T-helper 9 cell (primary cell): ENCODE data around the gene PEX11B.

Experiments
- DNase-seq: peaks from one replicate; pipeline ENCODE4 v3.0.0-alpha.2; 2020

Gene PEX11B

DNA sequence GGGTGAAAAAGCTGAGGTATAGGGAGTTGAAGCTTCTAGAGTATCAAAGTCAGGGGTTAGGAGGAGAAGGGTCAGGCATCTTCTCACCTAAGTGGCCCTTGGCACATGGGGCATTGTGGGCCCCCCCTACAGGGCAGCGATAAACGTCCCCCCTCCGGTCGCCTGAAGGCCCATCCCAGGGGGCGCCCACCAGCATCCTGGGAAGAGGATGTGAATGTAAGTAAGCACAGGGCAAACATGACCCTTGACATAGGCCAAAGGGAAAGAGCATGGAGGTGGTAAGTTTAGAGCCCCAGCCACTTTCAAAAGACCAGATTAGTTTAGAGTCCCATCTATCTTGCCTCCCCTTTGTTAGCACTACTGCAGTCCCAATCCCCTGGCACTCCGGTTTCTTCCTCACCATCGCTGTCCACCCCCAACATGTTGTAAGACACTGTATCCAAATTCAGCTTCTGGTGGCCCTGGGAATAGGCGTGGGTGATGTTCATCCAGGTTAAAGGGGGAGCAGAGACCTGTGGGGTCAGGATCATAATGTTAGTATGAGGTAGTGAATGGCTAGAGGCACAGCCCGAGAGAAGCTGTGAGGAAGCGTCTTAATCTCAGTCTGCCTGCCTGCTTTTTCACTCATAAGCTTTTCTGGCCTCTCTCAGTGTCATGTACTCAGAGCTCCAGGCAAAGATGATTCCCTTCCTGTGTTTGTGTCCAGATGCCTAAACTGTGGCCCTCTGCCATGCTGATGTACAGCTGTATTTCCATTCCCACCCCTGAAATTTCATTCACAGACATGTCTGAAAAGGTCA lies 11.4 kb downstream of the PEX11B start:
- no peak for DNase-seq

DNA sequence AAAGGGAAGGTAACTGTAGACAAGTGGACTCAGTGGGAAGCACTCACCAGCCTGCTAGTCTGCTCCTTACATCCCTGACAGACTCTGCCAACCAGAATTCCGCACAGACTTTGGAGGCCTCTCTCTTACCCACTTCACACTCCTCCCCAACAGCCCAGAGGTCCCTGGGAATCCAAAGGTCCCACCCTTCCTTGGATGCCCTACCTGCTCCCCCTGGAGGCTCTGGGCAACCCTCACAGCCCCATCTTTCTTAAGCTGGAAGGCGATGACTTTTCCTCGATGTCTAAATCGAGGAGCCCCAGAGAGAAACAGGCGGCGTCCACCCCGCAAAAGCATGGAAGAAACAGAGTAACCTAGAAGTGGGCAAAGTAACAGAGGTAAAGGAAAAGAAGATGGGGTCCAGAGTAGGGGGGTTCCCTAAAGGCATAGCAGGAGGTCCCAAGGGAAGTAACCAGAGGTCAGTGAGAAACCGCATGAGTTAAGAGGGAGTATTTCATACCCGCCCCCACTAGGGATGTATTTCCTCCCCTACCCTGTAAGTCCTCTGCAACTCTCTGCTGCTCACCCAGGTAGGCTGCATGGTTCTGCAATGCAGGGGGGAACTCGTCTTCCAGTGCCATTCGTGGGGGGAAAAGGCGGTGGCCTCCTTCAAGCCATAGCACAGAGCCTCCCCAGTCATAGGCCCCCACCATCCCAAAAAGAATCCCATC lies 17.1 kb downstream of the PEX11B start:
- no peak for DNase-seq

DNA sequence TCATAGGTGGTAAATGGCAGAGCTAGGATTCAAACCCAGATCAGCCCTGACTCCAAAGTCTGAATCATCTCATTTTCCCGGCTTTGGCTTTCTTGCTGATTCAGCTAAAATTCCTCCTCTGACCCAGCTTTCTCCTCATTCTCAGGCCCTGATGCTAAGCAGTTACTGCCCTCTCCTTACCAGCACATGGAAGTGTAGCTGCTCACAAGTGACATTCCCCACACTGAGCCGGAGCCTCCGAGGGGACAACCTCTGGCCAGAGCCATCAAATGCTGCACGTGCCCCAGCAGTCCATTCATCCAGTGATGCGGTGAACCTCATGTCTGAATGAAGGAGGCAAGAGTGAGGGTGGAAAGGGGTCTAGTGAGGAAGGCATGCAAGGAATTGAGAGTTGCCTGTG lies 19.8 kb downstream of the PEX11B start:
- DNase-seq: no peak

DNA sequence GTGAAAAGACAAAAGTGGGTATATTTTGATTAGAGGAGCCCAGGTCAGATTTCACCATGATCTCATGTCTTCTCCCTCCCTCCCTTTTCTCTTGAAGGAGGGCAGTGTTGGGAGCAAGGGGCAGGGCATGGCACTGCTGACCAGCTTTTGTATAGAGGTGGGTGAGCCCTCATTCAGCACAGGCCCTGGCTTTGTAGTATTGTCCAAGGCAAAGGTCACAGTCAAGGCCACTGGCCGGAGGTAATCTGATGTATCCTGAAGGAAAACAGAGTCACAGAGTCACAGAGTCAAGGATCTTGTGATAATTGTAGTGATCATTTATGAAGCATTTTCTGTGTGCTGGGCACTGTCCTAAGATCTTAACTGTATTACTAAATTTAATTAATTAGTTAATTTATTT lies 20.5 kb downstream of the PEX11B start:
- DNase-seq: no peak

DNA sequence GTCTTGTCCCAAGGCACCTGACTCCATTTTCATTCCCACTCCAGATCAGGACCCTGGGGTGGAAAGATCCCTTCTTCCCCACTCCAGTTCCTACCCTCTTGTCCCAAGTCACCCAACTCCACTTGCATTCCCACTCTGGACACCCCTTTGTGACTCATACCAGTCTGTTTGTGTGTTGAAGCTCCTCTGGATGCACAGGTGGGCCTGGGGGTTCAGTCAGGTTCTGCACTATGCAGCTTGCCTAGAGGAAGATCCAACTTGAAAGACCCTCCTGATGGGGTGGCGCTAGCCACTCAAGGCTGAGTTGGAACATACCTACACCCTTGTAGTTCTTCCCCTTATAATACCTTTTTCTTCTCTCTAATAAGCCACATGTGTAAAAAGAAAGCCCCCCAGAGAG lies 23.0 kb downstream of the PEX11B start:
- DNase-seq: no peak

DNA sequence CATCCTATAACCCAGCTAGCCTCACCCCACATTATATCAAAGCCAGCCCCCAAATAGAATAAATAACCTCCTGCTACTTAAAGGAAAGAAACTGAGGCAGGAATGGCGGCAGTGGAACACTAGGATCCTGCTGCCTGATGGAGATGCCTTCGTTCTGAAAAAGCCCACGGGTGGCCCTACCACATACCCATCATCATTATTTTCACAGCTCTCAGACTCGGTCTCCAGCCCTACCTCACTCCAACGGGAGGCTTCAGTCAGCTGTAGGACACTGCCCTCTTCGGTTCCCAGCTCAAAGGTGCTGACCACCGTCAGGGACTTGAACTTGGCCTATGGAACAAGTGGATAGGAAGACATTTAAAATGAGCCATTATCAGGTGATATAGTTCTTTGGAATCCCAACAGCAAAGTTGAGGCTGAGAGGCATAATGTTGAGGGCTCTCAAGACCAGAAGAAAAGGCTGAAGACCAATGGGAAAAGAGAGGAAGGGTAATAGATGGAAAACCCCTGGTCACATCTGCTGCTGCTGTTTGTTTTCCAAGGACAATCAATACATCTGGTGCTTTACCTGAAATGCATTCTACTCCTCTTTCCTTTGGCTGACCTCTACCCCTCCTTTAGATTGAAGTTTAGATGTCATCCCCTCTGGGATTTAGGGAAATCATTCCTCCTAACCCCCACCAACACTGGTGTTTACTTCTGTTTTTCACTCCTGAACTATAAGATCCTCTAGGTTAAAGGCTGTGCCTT lies 25.0 kb downstream of the PEX11B start:
- no peak for DNase-seq

DNA sequence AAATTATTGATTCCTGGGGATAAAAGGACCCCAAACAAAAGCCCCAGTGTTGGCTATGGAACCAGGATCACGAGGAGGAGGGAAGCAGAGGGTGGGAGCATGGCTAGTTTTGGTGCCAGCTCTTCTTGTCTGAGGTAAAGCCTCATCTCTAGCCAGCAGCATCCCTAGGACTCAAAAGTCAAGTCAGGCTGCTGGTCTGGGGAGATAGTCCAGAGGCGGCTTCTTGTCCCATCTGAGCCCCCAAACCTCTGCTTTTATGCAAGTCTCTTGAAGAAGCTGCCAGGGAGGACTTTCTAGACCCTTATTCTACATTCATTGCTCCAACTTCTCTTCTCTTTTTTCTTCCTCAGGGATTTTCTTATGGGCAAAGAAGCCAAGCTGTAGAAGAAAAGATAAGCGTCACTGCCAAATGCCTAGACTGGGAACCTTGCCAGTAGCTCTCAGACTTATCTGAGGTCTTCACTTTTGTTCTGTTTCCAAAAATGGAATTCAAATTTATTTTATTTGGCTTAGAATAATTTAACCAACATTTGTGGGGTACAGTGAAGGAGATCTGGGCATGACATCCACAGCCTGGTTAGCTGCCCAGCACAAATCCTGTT lies 25.9 kb downstream of the PEX11B start:
- DNase-seq: no peak

DNA sequence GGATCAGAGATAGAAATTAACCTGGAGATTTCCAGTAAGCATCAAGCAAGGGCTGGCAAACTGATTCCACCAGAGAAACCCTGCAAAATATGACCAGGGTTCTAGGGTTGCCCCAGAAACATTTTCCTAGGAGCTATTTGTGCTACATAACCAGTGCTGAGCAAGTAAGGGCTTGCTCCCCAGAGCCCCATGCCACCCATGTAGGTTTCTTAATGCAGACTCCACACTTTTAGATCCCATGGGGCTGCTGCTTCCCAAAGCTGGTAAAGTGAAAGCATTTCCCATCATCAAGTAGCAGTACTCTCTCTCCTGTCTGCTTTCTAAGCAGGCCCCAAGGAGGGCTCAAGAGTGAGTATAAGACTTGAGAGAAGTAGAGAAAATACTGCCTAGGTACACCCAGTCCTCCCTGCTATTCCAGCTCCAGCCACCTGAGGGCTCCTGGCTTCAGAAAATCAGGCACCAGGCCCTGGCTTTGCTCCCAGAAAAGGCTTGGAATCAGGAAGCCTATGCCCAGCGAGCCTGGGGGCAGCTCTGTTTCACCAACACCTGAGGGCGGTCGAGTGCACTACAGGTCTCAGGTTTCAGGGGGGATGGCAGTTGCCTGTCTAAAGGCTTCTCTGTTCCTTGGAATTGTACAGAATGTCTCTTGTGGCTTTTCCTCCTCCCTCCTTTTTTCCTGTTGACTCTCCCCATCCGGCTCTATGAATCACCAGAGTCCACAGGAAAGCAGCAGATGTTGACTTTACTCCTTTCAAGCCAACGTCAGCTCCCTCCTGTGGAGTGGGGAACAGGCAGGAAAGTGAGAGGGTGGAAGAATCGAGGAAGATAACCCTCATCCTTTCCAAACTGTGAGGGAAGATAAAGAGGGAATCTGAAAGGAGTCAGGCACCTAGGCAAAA lies 26.7 kb downstream of the PEX11B start:
- DNase-seq: peak; percentile 39

DNA sequence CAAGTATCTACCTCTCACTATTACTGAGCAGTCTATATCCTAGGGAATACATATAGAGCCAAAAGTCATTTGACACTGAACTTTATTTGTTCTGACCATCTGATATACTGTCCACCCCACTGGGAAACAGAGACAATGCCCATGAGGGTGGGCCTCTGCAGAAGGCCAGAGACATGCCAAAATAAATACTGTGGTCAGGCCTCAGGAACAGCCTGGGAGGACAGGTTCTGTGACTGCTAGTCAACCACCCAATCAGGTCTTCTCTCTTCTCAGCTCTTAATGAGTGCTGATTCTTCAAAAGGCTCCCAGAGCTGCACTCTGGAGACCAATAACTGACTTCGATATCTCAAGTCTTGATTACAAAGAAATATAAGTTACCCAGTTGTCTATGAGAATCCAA lies 27.4 kb downstream of the PEX11B start:
- no peak for DNase-seq

DNA sequence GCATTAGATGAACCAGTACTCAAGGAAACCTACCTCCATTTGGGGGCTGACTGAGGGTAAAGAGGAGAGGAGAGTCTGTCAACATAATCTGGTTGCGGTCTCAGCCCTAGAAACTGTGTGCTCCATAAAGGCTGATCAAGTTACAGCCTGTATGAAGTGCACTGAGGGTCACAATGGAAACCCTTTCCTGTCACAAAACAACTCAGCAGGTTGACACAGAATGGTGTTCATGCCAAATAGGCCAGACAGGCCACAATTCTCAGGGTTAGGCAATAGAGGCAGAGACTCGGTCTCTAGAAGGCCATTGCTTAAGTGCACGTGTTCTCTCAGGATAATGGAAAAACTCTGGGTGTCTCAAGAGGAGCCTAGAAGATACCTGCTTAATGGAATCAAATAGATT lies 28.8 kb downstream of the PEX11B start:
- no peak for DNase-seq

DNA sequence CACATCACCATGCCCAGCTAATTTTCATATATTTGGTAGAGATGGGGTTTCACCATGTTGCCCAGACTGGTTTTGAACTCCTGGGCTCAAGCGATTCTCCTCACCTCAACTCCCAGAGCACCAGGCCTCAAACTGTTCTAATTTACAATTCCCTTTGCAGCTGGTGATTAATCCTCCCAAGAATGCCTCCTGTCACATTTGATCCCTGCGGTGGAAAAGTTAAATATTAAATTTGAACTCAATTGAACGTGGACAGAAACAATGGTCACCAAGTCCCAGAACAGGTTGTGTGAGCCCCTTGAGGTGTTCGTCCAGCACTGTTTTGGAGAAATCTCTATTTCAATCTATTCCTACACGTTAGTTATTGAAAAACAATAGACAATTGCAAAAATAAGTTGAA lies 30.9 kb downstream of the PEX11B start:
- no peak for DNase-seq

DNA sequence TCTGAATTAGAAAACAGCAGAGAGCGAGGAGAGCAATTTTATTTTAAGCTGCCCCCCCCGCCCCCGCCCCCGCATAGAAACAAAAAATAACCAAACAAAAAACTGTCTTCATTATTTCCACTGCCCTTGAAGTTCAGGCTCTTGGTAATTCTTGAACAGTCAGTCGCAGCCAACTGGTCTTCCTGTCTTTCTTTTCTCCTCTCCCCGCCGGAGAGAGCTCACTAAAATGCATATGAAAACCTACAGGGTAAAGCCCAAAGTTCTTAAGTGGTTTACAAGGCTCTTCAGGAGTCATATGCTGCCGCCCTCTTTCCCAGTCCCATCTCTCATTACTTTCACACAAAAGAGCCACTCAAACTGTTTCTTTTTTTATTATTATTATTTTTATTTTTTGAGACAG lies 31.7 kb downstream of the PEX11B start:
- no peak for DNase-seq

DNA sequence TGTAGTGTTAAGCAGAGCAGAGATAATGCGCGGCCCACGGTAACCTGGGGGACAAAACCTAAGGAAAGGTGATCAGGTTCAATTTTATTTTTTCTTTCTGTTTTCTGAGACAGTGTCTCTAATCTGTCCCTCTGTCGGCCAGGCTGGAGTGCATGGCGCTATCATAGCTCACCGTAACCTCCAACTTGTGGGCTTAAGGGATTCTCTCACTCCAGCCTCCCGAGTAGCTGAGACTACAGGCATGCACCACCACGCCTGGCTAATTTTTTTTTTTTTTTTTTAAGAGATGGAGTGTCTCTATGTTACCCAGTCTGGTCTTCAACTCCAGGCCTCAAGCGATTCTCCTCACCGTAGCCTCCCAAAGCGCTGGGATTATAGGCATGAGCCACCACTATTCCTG lies 32.1 kb downstream of the PEX11B start:
- no peak for DNase-seq

DNA sequence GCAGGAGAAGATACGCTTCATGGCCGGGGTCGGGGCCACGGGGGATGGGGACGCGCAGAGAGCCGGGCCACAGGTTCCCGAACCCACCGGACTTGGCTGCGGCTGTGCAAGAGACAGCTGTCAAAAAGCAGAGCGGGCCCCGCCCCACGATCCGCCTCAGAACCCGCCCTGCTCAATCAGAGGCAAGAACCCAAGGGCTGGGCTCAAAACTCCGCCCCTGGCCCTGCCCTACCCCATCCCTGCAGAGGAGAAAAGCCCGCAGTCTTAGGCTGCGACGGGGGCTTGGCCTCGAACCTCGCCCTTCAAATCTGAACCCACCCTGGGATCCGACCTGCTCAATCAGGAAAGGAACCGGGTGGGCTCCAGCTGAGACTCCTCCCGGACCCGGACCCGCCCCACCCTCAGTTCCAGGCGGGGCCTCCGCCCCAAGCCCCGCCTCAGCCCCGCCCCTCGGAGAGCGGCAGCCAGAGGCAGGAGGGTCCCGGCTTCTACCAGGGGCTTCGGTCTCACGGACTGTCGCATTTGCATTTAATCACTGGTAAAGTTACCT lies 32.7 kb downstream of the PEX11B start, which contains the start of gene ANKRD35:
TSS of gene ANKRD35 (minus strand) at position 129 of the 550 bp plus-strand sequence. CDS start at position 21, 108 bp downstream.
- peak; percentile 79 for DNase-seq

DNA sequence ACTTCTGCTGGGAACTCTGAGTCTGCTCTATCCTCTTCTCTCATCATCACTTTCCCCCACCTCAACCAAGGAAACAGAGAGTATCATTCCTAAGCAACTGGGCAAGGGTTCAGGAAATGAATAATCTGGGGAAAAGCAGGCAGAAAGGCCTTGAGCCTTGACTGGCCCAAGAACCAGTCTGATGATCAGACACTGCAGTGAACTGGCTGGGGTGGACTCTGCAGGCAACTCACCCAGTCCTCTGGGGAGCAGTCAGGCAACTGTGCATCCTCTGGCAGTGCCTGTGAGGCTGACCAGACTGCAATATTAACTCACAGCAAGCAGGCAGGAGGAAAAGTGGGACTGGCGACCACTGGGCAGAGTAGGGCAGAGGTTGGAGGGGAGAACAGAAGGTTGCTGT lies 33.8 kb downstream of the PEX11B start:
- no peak for DNase-seq

DNA sequence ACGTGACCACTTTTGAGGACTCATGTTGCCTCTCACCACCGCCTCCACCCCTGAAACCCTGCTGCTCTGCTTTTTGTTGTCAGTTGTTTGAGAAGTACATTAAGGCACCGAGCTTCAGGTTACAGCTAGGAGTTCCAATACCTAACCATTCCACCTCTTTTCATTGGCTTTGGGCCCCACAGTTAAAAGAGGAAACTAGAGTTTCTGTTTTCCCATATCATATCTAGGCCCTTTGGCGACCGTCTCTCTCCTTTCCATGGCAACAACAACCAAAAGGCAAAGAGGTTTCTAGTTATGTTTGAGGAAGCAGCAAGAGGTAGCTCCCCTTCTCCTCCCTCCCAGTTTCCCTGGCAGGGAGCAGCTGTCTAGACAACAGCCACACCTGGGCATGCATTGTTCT lies 38.7 kb downstream of the PEX11B start:
- DNase-seq: no peak

DNA sequence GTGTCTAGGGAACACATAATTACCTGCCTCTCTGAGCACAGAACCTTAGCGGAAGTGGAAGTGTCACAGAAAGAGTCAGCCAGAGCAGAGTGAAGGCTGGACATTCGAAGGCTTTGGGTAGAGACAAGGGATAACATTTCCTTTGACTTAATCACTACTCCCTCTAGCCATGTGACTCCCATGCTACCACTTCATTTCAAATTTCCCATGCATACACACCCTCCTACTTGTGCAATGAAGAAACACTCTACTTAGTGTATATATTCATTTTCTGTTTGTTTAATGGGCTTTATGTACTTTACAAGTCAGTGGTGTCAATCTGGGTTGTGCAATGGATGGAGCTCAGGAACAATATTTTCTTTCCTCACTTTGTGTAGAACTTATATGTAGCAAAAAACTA lies 39.8 kb downstream of the PEX11B start:
- DNase-seq: no peak

DNA sequence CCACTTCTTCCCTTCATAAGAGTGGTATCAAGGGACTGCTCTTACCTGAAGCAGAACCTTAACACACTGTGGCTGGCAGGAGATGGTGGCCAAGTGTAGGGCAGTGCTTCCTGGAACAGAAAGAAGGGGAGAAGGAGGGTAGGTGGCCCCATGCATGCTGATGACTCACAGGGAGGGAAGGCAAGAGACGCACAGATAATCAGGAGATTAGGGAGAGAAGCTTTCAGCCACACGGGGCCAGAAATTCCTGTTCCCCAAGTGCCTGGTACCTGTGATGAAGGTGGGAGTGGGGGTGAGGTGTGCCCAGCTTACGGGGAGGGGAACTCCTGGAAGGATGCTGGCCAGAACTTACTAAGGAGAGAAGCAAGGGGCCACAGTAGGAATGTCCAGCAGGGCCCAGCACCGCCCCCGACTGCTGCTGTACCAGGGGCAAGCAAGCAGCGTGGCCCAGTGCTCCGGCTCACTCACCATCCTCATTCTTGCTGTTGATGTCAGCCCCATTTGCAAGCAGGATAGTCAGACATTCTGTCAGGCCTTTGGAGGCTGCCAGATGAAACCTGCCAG lies 40.5 kb downstream of the PEX11B start:
- no peak for DNase-seq

DNA sequence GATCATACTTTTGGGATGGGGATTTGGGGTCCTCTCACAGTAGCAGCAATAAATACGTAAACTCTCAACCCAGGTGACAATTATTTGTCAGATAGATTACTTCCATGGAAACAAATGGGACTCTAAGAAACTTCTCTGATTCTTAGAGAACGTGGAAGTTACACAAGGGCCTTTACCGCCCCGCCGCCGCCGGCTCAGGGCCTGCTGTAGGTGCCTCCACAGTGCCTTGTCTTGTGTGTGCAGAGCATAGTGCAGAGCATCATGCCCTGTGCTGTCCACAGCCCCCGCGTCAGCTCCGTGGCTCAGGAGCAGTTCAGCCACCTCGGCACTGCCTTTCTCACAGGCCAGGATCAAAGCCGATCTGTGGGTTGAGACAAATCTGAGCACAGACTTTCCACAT lies 43.9 kb downstream of the PEX11B start:
- no peak for DNase-seq

DNA sequence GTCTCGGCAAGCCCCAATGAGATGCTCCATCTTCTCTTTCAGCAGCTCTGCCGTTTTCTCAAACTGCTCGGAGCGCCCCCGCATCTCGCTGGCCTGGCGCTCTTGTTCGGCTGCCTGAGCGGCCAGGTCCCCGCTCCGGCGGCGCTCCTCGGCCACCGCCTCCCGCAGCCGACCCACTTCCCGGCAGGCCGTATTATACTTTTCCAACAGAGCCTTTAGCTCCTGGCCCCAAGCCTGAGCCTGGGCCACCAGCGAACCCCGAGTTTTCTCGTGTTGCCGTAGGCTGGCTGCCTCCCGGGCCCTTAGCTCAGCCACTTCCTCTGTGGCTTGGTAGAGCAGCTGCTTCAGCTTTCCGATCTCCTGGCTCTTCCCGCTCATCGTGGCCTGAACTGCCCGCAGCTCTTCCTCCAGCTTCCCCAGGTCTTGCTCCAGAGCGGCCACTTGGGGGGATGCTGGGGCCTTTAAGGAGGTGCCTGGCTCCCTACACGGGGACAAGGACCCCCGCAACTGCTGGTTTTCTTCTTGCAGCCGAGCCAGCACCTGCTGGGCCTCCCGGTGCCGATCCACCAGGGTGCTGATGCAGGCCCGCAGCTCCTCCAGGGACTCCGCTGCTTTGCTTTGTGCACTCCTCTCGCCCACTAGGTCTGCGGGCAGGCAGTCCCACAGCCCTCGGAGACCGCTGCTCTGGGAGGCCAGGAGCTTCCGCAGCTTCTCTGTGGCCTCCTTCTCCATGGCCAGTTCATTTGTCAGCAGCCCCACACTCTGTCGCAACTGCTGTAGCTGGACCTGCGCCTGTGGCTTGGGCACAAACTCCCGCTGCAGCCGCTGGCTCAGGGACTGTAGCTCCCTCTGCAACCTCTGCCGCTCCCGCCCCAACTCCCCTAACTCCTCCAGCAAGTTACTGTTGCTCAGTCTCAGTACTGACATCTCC lies 46.3 kb downstream of the PEX11B start:
- peak; percentile 12 for DNase-seq
